Urothelium cell line (cell line): Measurements from ENCODE around the gene AP2M1.
A peak's percentile ranks its signal among the peaks of the same experiment; 100 is the strongest.
"Not testable (repeated sequence)": the region's sequence is repeated elsewhere in the genome, so short reads cannot be mapped to it uniquely, and the experiment has no call there.

Experiments
- DNase-seq: peaks from one replicate; pipeline ENCODE4 v3.0.0; 2011; ENCODE audit warnings: low spot score, mixed read lengths
- FAIRE-seq: peaks from 2 replicates; lab custom pipeline; 2011; peaks lifted over from hg19 to GRCh38; lab: Jason Lieb, UNC

The AP2M1 gene

DNA sequence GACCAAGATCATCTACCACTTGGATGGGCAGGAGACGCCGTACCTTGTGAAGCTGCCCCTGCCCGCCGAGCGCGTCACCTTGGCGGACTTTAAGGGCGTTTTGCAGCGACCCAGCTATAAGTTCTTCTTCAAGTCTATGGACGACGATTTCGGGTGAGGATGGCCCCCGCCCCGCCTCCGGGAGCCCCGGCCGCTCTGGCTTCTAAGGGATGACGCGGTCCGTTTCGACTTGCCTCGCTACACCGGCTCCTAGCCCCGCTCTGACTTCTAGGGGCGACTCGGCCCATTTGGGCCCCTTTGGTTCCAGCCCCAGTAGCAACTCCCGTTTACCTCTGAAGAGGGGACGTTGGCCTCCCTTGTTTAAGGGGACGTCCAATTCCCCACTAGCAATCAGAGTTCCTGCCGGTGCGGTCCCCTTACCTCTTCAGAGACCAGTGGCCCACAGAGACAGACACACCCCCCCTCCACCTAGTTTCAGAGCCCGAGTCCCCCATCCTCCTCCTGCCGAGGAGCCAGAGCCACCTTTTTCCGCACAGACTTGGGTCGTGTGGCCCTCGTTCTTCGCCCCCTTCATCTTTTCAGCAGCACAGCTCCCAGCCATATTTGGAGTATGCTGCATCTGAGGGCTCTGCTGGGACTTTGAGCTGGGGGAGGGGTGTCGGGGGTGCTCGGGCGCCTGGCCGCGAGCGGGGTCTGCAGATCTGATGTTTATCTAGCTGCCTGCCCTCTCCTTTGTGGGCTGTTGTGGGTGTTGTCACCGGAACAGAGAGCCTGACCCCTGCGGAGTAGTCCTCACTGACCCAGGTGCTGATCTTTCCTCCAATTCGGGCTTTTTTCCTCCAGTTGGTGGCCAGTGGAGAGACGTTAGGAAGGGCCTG is 18.8 kb upstream of the AP2M1 start:
- no peak for FAIRE-seq
- no peak for DNase-seq

DNA sequence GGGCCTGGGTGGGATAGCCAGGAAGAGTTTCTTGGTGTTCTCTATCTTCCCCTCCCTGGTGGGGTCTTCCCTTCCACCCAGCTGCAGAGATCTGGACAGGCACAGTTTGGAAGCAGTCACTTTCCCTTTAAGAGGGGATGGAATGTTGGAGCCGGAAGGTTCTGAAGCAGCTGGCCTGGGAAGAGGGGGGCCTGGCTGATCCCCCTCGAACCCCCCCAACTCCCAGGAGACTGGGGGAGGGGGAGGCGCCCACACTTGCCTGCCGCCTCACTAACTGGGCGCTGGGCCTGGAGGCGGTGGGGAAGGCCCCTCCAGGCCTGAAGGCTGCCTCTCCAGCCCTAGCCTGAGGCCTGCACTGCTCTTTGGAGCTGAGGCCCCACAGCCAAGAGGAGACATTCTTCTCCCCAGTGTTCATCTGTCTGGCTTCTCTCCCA is 18.1 kb upstream of the AP2M1 start:
- DNase-seq, result no peak
- no peak for FAIRE-seq

DNA sequence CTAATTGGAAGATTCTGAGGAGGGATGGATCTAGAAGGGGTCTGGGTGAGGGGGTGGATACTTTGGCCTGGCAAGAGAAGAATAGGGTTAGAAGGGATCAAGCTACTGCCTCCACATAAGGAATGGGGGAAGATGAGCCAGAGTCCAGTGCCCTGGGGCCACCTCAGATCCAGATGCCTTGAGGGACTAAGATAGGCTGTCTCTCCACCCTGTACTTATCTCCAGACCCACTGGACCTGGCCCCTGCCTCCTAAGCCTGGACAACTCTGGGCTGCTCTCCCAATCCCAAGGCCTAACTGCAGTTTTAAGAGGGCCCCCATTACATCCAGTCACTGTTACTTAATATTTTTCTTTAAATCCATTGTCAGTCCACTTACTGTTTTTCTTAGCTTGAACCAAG is 17.4 kb upstream of the AP2M1 start:
- no peak for FAIRE-seq
- DNase-seq, result no peak

DNA sequence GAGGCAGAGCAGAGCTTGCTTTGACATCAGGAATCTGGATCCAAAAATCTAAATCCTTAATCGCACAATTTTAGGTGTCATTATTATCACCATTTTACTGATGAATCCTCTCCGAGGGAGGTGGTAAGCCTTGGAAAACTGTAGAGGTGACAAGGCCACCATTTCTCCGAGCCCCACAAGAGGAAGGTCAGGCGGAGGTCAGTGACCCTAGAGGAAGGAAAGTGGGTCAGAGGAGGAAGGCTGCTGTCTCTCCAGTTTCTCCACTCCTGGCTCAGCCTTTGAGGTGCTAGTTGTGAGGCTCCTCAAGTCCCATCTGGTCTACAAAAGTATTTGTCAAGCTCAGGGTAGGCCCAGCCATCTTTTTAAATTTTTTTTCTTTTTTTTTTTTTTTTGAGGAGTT is 16.3 kb upstream of the AP2M1 start:
- DNase-seq (no peak), FAIRE-seq (no peak)

DNA sequence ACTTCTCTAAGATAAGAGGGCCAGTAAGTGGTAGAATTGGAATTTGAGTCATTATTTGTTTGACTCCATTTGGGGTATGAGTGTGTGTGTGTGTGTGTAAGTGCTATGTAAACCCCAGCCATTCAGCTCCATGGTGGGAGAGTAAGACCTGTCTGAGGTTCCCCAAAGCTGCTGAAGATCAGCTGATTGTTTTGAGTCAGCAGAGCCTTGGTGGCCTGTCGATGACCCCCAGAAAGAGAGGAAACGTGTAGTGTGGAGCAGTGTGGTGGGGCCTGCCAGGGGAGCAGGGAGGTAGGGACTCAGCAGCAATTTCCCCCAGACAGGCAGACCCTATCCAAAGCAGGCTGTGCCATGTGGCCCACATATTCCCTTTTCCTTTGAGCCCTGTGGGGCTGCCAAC is 14.2 kb upstream of the AP2M1 start:
- FAIRE-seq, result no peak
- DNase-seq, result no peak

DNA sequence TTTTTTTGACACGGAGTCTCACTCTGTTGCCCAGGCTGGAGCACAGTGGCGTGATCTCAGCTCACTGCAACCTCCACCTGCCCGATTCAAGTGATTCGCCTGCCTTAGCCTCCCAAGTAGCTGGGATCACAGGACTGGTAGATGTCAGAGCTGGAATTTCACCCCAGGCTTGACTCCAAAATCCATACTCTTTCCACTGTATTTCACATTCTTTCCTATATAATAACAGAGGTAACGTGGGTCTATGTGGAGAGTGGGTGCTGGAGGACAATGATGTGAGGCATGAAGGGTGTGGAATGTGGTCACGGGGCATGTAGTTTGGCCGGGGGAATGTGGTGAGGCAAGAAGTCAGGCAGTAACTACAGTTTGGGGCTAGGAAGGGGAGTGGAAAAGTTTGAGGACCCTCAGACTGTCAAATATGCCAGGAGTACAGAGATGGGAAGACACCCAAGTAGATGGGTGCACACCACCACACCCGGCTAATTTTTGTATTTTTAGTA is 12.0 kb upstream of the AP2M1 start:
- FAIRE-seq, result peak; percentile 78
- not testable (repeated sequence) for DNase-seq

DNA sequence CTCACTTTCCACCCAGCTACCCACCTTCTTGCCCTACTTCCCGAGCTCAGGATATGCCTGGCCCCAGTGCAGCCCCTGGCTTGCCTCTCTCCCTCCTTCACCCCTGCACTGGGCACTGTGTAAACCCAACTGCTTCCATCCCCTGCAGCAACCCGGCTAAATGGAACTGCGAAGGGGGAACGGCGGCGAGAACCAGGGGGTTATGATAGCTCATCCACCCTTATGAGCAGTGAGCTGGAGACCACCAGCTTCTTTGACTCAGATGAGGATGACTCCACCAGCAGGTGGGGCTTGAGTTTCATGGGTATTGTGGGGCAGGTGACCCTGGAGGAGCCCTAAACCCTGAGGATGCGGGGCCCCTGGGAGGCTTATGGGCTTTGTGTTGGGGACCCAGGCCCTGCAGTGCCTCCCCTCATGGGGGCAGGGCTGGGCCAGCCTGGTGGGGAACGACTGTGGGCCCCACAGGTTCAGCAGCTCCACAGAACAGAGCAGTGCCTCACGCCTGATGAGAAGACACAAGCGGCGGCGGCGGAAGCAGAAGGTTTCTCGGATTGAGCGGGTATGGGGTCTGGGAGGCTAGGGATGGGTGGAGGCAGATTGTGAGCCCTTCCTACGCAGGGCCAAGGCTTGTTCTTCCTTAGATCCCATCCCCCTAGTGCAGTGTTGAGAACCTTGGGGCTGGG is 9.9 kb upstream of the AP2M1 start:
- no peak for DNase-seq
- no peak for FAIRE-seq

DNA sequence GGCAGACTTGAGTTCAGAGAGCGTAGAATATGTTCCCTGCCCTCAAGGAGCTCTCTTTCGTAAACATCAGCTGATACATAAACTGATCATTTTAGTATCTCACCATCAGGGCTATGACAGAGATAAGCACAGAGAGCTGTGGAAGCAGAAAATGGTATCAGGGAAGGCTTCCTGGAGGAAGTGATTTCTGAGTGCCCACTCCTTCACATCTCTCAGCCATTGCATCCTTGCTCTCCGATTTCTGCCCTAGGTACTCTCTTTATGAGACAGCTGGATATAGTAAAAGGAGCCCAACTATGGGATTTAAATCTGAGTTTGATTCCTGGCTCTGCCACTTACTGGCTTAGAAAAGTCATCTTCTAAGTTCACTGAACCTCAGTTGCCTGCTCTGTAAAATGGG is 9.1 kb upstream of the AP2M1 start:
- DNase-seq (no peak), FAIRE-seq (no peak)

DNA sequence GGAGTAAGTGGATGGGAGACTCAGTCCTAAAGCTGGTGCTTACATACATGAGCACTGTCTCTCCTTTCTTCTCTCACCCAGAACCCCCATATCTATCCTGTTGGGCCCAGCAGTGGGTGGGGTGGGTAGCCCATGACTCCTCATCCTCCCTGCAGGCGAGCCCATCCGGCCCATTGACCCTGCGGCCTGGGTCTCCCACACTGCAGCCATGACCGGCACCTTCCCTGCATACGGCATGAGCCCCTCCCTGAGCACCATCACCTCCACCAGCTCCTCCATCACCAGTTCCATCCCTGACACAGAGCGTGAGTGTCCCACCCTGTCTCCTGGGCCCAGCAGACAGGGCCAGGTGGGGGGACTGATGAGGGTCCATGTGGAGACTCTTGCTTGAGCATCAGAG is 8.0 kb upstream of the AP2M1 start:
- FAIRE-seq (no peak), DNase-seq (no peak)

DNA sequence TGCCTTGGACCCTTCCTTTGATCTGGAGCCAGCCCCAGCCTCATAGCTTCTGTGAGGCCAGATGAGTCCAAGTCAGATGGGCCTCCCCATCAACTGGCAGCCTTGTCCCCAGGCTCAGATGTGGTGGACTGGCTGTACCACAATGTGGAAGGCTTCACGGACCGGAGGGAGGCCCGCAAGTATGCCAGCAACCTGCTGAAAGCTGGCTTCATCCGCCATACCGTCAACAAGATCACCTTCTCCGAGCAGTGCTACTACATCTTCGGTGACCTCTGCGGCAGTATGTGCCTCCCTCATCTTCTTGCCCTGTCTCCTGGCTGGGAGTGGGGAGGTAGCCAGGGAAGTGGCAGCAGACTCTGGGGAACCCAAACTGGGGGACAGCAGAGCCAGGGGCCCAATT is 6.9 kb upstream of the AP2M1 start:
- no peak for FAIRE-seq
- DNase-seq, result no peak

DNA sequence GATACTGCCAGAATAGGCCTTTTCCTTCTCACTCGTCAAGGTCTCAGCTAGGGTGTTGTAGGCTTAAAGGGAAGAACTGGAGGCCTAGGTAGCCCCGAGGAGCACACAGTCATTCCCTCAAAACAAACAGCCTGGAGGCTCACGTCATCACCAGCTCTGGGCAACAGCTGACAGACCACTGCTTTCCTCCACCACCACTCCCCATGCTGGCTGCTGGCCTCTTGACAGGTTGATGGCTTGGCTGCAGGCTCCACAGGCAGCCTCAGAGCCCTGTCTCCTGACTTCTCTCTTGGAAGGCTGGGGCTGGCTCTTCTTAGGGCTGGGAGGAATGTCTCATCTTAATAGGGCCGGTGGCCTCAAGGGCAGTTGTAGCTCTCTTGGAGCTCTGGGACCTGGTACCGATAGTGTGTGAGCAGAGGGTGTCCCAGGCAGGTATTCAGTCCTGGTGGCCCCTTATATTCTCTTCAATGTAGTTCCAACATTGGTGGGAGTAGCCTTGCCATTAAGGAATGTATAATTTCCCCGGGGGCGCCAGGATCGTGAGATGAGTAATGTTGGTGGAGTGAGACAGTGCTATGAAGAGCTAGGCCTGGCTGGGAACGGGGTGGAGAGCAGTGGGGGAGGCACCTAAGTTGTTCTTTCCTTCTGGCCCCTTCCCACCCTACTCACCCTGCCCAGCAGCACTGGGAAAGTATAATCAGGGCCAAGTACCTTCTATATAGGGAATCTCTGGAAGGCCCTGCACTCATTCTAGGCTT is 6.1 kb upstream of the AP2M1 start:
- FAIRE-seq (no peak), DNase-seq (no peak)

DNA sequence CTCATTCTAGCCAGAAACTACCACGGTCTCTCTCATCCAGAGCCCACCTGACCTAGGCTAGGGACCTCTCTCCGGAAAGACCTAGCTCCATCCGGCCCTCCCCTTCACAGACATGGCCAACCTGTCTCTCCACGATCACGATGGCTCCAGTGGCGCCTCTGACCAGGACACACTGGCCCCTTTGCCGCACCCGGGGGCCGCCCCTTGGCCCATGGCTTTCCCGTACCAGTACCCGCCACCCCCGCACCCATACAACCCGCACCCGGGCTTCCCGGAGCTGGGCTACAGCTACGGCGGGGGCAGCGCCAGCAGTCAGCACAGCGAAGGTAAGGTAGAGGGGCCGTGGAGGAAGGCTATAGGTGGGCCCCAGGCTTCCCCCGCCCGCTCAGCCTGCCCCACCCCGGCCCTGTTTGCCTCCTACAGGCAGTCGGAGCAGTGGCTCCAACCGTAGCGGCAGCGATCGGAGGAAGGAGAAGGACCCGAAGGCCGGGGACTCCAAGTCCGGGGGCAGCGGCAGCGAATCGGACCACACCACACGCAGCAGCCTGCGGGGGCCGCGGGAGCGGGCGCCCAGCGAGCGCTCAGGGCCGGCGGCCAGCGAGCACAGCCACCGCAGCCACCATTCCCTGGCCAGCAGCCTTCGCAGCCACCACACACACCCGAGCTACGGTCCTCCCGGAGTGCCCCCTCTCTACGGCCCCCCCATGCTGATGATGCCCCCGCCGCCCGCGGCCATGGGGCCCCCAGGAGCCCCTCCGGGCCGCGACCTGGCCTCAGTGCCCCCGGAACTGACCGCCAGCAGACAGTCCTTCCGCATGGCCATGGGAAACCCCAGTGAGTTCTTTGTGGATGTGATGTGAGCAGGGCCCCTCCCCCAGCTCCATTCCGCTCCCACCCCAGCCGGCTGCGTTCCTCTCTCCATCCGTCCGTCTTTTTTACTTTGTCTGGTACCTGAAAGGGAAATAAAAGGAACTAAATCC is 4.5 kb upstream of the AP2M1 start:
- no peak for DNase-seq
- no peak for FAIRE-seq

DNA sequence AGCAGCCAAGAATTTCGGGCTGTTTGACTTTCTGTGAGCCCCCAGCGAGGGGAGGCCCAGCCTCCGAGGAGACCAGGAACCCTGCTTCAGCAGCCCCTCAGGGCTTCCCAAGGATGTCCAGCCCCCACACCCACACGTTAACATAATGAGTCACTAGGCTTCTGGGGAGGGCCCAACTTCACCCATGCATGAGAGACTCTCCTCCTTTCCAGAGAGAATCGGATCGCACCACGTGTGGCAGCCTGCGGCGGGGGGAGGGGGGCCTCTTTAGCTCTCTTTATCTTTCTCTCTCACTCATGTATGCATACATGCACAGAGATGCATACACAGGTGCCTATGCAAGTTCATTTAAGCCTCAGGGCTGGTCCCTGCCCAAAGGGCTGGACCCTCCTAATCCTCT is 3.1 kb upstream of the AP2M1 start:
- DNase-seq (no peak), FAIRE-seq (no peak)

DNA sequence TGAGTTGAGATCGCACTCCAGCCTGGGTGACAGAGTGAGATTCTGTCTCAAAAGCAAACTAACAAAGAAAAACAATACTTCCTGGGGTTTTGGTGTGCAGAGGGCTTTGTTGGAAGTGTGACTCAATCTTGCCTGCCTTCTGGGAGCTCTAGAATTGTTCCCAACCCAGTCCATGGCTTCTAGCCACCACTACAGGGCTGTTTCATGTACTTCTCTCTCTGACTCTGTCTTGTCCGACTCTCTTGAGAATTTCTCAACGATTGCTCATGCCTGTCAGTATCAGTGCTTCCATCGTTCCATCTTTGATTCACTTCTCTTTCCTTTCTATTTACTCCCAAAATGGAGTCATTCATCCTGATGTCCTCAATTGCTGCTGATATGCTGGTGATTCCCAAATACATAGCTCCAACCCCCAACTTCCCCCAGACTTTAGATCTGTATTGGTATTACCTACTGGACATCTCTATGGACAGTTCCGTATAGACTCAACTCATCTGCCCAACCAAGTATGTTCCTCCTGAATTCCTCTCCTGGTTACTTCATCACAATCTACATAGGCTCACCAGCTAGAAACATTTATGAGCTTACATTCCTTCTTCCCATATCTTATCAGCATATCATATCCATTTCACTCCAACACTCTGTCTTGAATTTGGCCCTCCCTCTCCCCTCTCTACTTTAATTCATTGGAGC is 1.8 kb upstream of the AP2M1 start:
- DNase-seq (no peak), FAIRE-seq (no peak)

DNA sequence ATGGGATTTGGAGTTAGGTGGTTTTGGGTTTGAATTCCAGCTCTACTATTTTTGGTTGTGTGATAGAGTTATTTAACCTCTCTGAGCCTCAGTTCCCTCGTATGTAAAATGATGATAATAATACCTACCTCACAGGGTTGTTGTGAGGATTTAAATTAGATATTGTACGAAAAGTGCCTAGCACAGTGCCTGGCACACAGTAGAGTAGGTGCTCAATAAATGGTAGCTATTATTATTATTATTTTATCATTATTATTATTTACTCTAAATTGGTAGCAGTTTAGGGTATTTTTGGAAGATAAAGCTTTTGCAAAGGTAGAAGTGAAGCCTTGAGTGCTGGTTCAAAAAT is 1.3 kb upstream of the AP2M1 start:
- FAIRE-seq (no peak), DNase-seq (no peak)

DNA sequence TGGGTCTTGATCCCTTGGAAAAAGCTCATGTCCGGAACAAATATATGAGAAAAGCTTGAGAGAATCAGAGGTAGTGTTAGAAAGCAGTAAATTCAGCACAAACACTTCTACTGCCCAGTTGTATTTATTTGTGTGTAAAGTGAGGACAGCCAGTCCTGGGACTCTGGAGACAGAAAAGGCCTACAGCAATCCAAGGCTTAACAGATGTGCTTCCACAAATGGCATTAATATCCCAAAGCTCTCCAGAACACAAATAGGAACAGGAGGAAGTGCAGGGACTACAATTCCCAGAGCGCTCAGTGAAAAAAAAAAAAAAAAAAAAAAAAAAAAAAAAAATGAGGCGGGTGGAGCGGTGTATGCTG is 390 bp upstream of the AP2M1 start:
- no peak for DNase-seq
- FAIRE-seq, result no peak

DNA sequence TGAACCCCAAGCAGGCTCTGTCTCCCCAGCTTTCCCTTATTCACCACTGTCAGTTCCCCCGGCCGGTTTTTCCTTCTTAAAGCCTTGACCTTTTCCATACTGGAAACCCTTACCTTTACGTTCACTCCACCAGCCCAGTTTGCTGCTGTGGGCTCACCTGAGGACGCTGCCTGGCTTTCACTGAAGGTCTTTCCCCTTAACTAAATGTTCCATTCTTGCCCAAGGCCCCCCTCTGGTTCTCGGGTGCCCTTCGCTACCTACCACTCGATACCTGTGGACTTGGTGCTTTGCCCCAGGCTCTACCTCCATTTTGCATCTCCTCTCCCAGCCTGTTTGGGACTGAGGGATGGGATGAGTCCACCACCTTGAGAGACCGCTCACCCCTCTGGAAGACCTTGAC is 851 bp downstream of the AP2M1 start:
- FAIRE-seq (no peak), DNase-seq (no peak)

DNA sequence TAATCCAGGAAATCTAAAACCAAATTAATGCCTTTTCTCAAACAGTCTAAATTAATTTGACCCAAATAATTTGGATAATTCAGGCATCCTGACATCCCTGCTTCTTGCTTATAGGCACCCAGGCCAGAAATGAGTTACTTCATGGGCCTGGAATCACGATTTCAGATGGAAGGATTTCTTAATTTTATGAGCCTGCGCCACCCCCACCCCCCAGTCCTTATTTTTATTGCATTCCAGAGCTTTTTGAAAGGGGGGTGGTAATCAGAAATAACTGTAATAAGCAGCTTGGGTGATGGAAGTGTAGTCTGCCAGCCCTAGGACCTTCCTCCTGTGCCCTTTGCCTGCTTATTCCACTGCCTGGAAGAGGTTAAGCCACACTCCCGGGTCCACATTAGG is 1.3 kb downstream of the AP2M1 start:
- no peak for FAIRE-seq
- DNase-seq, result no peak

DNA sequence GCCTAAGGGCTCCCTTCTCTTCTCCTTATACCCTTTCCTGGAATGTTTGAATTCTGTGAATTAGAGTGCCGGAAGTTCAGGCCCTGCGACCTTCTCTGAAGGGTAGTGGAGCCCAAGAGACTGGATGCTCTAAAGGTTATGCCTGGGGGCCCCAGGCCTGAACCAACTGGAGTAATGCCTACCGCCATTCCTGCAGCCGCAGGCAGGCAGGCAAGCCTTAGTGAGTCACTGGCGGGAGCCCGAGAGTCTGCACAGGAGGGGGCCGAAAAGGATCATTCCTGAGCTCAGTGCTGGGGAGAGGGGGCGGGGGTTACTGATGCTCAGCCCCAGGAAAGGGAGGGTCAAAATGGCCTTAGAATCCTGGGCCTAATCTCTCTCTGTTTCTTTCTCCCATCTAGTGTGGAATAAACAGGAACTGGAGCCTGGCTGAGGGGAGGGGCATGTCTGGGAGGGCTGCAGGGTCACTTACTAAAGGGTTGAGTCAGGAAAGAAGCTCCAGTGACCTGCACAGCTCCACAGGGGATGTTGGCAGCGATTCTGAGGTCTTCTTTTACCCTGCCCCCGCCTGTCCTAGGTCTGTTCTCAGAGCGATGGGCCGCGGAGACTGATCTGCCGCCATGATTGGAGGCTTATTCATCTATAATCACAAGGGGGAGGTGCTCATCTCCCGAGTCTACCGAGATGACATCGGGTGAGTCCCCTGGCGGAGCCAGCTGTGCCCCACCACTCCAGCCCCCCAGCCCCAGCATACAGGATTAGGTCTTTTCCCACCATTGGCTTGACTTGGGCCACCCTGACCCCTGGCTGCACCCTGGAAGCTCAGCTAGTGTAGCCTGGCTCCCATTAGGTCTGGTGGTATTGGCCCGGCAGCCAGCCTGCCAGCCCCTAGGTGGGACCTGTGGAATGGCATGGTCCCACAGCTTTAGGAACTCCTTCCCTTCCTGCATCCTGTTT is 2.0 kb downstream of the AP2M1 start:
- FAIRE-seq, result no peak

More for the DNA sequence above, 2.0 kb downstream of the AP2M1 start:
- peak; percentile 89 for DNase-seq
